GM18526 (cell line): ENCODE data around the gene PPP6R2.
A peak's percentile ranks its signal among the peaks of the same experiment; 100 is the strongest.

ENCODE experiments used
- POLR2A ChIP-seq: IDR thresholded peaks from 3 replicates; pipeline ENCODE4 v1.6.1; 2011; ENCODE audit not compliant: insufficient read length; ENCODE audit errors: extremely low read depth

Gene PPP6R2, protein sequence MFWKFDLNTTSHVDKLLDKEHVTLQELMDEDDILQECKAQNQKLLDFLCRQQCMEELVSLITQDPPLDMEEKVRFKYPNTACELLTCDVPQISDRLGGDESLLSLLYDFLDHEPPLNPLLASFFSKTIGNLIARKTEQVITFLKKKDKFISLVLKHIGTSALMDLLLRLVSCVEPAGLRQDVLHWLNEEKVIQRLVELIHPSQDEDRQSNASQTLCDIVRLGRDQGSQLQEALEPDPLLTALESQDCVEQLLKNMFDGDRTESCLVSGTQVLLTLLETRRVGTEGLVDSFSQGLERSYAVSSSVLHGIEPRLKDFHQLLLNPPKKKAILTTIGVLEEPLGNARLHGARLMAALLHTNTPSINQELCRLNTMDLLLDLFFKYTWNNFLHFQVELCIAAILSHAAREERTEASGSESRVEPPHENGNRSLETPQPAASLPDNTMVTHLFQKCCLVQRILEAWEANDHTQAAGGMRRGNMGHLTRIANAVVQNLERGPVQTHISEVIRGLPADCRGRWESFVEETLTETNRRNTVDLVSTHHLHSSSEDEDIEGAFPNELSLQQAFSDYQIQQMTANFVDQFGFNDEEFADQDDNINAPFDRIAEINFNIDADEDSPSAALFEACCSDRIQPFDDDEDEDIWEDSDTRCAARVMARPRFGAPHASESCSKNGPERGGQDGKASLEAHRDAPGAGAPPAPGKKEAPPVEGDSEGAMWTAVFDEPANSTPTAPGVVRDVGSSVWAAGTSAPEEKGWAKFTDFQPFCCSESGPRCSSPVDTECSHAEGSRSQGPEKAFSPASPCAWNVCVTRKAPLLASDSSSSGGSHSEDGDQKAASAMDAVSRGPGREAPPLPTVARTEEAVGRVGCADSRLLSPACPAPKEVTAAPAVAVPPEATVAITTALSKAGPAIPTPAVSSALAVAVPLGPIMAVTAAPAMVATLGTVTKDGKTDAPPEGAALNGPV

DNA sequence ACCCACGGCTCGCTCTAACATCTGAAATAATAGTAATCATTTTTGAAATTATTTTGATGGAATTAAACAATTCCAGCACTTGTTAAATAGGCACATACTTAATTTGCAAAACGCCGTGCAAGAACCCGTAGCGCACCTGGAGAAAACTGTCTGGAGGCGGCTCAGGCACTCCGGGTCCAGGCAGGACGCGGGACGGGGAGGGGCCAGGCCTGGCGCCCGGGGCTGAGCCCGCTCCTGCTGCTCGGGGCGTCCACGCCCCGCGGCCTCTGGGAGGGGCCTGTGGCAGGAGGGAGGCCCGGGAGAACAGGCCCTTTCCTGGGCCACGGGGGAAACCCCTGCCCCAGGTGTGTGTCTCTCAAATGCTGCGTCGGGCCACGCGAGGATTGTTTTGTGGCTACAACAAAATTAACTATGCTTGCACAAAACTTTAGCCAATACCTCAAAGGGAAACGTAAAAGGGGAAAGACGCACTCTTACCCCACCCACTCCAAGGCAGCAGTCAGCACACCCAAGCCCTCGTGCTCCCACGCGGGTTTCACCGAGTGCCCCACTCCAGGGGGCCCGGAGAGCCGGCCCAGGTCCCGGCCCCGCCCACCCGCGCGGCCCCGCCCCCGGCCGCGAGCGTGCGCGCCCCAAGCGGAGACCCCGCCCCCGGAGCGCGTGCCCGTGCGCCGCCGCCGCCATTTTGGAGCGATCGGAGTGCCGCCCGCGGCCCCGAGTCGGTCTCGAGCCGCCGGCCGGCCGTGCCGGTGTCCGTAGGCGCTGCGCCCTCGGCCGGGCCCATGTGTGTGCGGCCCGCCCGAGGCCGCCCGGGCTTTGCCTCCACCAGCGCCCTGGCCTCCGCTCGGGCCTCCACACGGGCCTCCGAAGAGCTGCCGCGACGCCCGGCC lies at the start of gene PPP6R2:
Gene PPP6R2, plus strand, starts transcription at position 677 of the 890 bp plus-strand sequence. CDS start 50,582 bp downstream, outside the sequence.
- TF ChIP-seq POLR2A = peak; percentile 68

DNA sequence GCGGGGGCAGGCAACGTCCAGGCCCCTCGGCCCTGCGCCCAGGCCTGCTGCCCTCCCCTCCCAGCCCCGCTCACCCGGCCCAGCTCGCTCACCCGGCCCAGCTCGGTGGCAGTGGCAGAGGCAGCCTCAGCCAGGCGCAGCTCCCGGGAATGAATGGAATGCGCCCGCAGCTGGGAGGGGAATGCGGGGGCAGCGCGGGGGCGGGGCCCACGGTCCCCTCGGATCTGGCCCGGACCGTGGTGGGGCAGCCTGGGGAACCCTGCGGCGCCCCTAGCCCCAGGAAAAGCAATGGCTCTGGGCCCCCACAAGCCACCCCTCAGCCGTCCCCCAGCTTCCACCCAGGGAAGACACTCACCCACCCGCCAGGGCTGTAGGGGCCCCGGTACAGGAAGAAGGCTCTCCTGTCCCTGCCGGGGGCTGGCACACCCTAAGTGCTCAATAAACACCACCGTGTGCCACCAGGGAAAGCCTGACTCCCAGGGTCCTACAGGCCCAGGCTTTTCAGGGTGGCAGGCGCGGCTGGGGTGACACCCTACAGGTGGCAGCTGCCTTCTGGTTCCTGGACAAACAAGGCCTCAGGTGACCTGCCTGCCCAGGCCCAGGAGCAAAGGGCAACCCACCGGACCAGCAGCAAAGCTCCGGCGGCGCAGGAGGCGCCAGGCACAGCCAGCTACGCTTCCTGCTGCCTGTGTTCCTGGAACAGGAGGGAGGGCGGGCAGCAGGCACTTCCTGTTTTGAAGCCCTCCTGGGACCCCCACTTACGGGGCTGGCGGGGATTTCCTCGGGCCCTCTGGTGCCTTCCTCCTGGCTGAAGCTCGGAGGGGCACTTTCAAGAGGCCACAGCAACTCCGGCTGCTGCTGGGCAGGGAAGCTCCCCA lies 49.4 kb upstream of the PPP6R2 start:
- no peak for TF ChIP-seq POLR2A

DNA sequence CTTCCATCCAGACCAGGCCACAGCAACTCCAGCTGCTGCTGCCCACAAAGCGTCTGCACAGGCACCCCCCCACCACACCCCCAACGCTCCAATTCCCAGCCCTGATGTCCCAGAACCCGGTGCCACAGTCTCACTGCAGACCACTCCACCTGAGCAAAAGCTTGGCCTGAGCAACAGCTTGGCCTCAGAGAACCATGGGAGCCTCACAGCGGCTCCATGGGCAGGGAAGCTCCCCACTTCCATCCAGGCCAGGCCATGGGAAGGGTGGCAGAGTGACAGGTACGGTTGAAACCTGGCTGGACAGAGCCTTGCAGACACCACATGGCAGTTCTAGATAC lies 48.8 kb upstream of the PPP6R2 start:
- TF ChIP-seq POLR2A = no peak

DNA sequence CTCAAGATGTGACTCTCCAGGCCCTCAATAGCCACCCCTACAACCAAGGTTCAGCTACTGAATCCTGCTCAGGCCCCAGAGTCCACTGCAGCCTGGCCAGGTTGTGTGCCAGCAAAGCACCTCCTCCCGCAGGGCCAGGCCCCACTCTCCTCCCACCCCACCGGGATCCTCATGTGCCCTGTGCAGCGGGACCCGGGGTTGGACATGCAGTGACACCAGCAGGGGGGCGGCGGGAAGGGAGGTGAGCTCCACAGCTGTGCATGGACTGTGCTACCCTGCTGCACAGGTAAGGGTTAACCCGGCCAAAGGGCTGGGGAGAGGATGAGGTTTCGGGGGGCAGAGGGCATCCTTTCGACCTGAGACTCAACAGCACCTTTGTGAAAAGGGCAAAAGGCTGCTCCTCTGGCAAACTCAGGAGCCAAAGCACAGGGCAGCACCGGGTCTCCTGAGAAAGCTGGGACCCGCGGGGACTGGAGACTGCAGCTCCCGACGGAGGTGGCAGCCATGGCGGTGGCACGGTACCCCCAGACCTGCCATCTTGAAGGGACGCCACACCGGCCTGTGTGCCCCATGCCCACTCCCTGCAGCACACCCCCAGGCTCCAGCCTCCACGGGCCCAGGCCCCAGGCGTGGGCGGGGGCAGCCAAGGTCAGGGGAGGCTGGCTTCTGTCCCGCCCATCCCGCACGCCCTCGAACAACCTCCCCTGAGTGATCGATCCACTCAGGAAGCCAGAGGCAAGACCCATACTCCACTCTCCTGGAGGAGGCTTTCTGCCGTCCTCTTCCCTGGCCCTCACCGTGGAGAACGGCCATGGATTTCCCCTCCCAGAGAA lies 46.3 kb upstream of the PPP6R2 start:
- no peak for TF ChIP-seq POLR2A

DNA sequence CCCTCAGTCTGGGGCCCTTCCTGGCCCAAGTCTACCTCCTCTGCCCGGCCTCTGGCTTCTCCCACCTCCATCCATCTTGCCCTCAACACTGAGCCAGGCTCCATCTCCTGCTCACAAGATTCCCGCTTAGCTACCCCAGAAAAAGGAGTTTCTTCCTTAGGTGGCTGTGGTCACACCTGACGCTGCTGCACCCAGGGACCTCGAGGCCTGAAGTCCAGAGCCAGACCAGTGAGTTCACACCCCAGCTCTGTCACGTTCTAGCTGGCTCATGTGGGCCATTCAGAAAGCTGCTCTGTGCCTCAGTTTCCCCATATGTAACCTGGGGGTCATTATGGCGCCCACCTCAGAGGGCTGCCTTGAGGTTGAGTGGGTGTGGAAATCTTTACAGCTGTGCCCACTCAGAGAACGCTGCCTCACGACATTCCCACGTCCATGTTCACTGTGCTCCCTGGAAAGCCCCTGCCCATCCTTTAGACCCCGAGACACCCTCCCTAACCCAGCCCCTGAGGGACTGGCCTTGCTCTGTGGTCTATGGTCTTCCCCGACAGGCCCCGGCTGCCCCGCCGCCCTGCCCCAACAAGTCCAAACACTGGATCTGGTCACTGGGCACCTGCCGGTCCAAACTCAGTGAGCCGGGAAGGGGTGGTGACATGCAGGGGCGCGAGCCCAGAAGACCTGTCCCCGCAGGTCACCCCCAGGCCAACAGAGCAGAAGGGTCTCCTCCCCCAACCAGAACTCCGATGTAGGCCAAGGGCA lies 45.4 kb upstream of the PPP6R2 start:
- TF ChIP-seq POLR2A = no peak

DNA sequence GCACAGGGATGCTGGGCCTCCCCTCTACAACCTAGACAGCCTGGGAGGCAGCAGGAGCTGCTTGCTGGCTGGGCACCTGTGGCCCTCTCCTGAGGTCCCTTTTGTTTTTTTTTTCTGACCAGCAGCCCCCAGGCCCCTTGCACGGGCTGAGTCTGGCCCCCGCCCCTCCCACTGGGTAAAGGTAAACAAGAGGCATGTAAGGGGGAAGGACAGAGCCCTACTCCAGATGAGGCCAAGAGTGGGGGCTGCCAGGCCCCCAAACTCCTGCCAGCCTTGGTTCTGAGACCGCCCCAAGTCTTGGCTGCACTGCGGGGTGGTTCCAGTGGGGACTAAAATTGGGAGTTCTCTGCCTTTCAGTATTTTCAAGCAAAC lies 44.9 kb upstream of the PPP6R2 start:
- no peak for TF ChIP-seq POLR2A

DNA sequence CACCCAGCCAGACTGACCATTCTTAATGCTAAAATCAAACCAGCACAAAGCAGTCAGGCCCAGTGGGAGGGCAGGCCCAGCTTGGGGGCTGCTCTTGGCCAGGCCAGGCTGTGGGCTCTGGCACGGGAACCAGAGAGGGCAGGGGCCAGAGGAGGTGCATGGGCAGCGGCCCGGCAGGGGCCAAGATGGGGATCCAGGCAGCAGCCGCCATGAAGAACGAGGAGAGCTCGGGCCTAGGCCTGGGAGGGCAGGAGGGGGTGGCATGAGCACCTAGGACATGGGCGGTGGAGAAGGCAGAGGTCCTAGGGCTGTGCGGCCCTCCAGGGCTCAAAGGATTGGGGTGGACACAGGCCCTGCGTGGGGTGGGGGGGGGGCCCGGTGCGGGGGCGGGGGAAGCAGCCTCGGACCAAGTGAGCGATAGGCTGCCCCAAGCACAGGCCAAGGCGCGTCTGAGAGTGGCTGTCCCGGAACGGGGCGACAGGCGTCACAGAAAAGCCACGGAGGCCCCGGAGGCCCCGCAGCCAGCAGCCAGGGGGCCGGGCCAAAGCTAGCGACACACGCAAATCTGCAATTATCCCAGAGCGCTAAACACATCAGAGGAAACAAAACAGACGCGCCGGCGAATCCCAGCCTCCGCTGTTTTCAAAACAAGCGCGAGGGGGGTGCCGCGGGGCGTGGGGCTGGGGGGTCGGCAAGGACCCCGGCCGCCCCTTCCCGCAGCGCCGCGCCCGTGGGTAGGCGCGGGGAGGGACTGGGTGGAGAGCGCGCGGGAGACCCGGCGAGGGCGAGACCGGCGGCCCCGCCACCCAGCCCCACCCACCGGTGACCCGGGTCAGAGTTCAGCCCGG lies 44.0 kb upstream of the PPP6R2 start:
- TF ChIP-seq POLR2A = no peak

DNA sequence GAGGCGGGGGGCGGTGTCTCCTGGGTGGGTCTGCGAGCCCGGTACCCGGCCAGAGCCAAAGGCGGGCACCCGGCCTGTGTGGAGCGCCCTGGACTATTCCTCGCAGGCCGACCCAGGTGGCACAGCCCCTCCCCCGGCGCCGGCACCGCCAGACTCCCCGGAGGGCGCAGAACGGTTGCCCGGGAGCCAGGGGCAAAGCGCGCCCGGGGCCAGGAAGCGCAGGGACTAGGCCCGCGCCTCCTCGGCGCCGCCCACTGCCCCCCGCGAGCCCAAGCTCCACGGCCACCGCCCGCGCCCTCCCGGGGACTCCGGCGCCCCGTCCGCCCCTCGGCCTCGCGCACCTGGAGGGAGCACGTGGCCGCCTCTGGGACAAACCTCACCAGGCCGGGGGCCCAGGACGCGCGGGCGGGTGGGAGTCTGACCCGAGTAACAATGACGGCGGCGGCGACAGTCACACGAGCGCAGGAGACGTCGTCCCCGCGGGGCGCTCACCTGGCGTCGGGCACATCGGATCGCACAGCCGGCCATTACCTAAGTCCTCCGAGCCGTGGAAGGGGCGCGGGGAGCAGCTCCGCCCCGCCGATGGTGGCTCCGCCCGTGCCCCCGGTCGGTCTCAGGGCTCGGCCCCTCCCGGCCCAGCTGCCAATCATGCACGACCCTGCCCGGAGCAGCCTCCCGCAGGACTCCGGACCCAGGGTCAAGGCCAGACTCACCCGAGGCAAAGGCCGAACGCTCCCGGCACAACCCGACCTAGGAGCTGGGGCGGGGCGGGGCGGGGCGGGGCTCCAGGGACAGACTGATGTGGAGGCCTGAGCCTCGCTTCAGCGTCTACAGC lies 43.1 kb upstream of the PPP6R2 start:
- TF ChIP-seq POLR2A = no peak

DNA sequence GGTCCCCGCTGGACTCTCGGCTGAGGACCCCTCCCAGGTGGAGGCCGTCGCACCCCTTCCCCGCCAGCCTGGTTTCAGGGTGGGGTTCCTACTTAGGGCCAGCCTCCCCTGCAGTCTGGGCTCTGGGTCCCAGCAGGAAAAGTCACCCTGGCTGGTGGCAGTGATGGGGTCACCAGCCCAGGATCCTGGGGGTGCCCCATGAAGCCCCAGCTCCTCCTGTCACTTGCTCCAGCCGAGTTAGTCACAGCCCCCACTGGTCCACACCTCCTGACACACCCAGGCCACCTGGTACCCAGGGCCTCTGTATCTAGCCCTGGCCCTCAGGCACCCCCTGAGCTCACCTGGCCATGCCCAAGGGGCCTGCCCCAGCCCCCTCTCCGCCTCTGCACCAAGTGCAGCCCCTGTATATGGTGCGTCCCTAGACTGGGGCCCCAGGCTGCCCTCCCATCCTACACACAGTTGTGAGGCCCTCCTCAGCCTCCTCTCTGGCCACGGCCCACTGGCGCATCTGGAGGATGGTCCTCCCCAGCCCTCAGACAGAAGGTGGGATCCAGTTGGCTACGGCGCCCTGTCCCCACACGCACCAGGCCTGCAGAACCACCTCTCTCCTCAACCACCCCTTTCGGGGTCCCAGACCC lies 42.4 kb upstream of the PPP6R2 start:
- TF ChIP-seq POLR2A = no peak

DNA sequence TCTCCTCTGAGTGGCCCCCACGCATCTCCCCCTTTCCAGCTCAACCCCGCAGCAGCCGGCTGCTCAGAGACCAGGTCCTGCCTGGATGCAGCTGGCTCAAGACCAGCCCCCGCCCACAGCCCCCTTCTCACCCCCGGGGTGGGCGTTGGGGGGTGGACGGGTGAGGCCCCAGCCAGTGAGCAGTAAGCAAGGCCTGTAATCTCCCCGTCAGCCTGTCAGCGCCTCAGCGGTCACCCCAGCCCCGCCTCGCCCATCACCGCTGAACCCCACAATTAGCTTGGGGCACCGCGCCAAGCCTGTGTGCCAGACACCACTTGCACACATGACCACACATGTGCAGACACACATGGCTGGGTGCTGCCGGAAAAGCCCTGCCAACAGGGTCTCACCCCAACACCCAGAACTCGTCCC lies 41.5 kb upstream of the PPP6R2 start:
- no peak for TF ChIP-seq POLR2A
